K562 (cell line): ENCODE results near the gene ARHGAP35. TPM values are rescaled to one million over a fixed set of nuclear protein-coding genes. Genes with fewer than 3 reads are reported as not detected.

Experiments used
- C11orf30 ChIP-seq: fragments of 450-650 bp; IDR thresholded peaks from 2 replicates; pipeline ENCODE4 v1.6.1; 2016; ENCODE audit warnings: low read depth, mild to moderate bottlenecking
- DMBX1 ChIP-seq: fragments of 250-450 bp; sonication (Bioruptor Pico); IDR thresholded peaks from 2 replicates; pipeline ENCODE4 v1.8.0; 2022; ENCODE audit warnings: inconsistent platforms, mild to moderate bottlenecking, moderate library complexity, borderline replicate concordance
- ETS2 ChIP-seq: IDR thresholded peaks from 2 replicates; pipeline ENCODE4 v1.6.1; 2016; ENCODE audit warnings: borderline replicate concordance, missing genetic modification characterization, mild to moderate bottlenecking, moderate library complexity, missing compliant biosample characterization; ENCODE audit not compliant: poor library complexity, severe bottlenecking
- EZH2 ChIP-seq: IDR thresholded peaks from 2 replicates; pipeline ENCODE4 v1.6.1; 2012; ENCODE audit warnings: low read depth, mild to moderate bottlenecking, inconsistent platforms, low read length, borderline replicate concordance
- FOS ChIP-seq: IDR thresholded peaks from 3 replicates; pipeline ENCODE4 v1.6.1; 2011; ENCODE audit not compliant: insufficient read length; ENCODE audit errors: extremely low read depth
- HMG20A ChIP-seq: fragments of 450-650 bp; formaldehyde crosslinking; conservative IDR thresholded peaks from 2 replicates; pipeline ENCODE4 v1.4.0; 2020; ENCODE audit warnings: mild to moderate bottlenecking, mixed read lengths
- HNRNPK ChIP-seq: fragments of 200-400 bp; formaldehyde crosslinking; IDR thresholded peaks from one replicate; pipeline ENCODE4 v1.6.1; 2018; ENCODE audit warnings: mild to moderate bottlenecking, low read depth, low read length; ENCODE audit not compliant: poor library complexity, severe bottlenecking
- MBD2 ChIP-seq: sonication (generic); IDR thresholded peaks from 2 replicates; pipeline ENCODE4 v1.6.1; 2016; ENCODE audit warnings: low read depth, borderline replicate concordance
- MEF2D ChIP-seq: conservative IDR thresholded peaks from 2 replicates; pipeline ENCODE4 v1.6.1; 2016; ENCODE audit warnings: low read depth, missing genetic modification characterization, missing compliant biosample characterization
- NEUROD1 ChIP-seq: fragments of 150-350 bp; IDR thresholded peaks from 2 replicates; pipeline ENCODE4 v1.6.1; 2014; ENCODE audit warnings: borderline replicate concordance, low read length, low read depth; ENCODE audit not compliant: partially characterized antibody
- NR2C1 ChIP-seq, 2 experiments: fragments of 450-650 bp; IDR thresholded peaks; 2 replicates each; pipeline ENCODE4 v1.6.1; 2017; ENCODE audit warnings: mild to moderate bottlenecking in 2 of 2, antibody characterized with exemption in 1 of 2, inconsistent platforms in 1 of 2, missing compliant biosample characterization in 1 of 2, missing genetic modification characterization in 1 of 2
- NRF1 ChIP-seq, 2 experiments: fragments of 450-650 bp; IDR thresholded peaks in 1 of 2; conservative IDR thresholded peaks in 1 of 2; 2 replicates each; pipeline ENCODE4 v1.6.1; 2014; ENCODE audit warnings: mild to moderate bottlenecking in 2 of 2
- PTRF ChIP-seq: fragments of 450-650 bp; IDR thresholded peaks from 2 replicates; pipeline ENCODE4 v1.6.1; 2016; ENCODE audit warnings: mild to moderate bottlenecking, missing genetic modification characterization, missing compliant biosample characterization
- SMAD2 ChIP-seq: fragments of 150-350 bp; IDR thresholded peaks from 2 replicates; pipeline ENCODE4 v1.6.1; 2014; ENCODE audit warnings: low read depth, mild to moderate bottlenecking, low read length
- ZNF695 ChIP-seq: fragments of 450-650 bp; formaldehyde crosslinking; IDR thresholded peaks from 2 replicates; pipeline ENCODE4 v1.4.0; 2020; ENCODE audit warnings: mild to moderate bottlenecking, moderate library complexity
- polyA plus RNA-seq, 8 experiments: library from polyadenylated mRNA; depleted of rRNA in 4 of 8; stranded (reverse) in 5 of 8; unstranded in 3 of 8; fragments of >200 nt; fragmentation: Nextera tagmentation in 2 of 8; fragmentation: Illumina TruSeq in 1 of 8; extraction: Ambion mirVana in 2 of 8; extraction: Trizol in 1 of 8; gene quantifications; 2 replicates each; pipeline versions ENCODE4 v1.2.1 to v1.2.3, GENCODE V29; 2011 to 2014; ENCODE audit warnings: inconsistent platforms in 1 of 8, missing spikeins in 1 of 8
- total RNA-seq, 7 experiments: library from RNA; depleted of rRNA in 6 of 7; stranded (reverse); fragments of >200 nt in 6 of 7; fragmentation: Illumina TruSeq in 2 of 7; extraction: Trizol in 2 of 7; gene quantifications; 2 replicates each; pipeline versions ENCODE4 v1.2.1 to v1.2.3, GENCODE V29; 2011 to 2021; ENCODE audit warnings: low replicate concordance in 1 of 7
- TF ChIP-seq, protein P1 (sequence below): sonication (generic); formaldehyde crosslinking; IDR thresholded peaks from 2 replicates; pipeline ENCODE4 v1.8.1; 2023; ENCODE audit warnings: mild to moderate bottlenecking, missing genetic modification reagents
- TF ChIP-seq, protein P2 (sequence below): fragments of 450-650 bp; IDR thresholded peaks from 2 replicates; pipeline ENCODE4 v1.6.1; 2016; ENCODE audit warnings: missing biosample characterization, missing genetic modification characterization
- TF ChIP-seq, protein P3 (sequence below): fragments of 450-650 bp; IDR thresholded peaks from 2 replicates; pipeline ENCODE4 v1.6.1; 2016; ENCODE audit warnings: mild to moderate bottlenecking
- TF ChIP-seq, protein P4 (sequence below): fragments of 200-800 bp; sonication (Bioruptor generic); IDR thresholded peaks from 2 replicates; pipeline ENCODE4 v1.6.1; 2017; ENCODE audit warnings: missing genetic modification characterization, missing compliant biosample characterization
- TF ChIP-seq, protein P5 (sequence below): fragments of 250-450 bp; sonication (Bioruptor Pico); IDR thresholded peaks from 2 replicates; pipeline ENCODE4 v1.8.0; 2022; ENCODE audit warnings: moderate library complexity, mild to moderate bottlenecking, inconsistent platforms

The ARHGAP35 gene
- total and polyA plus RNA-seq, 9 of the 15 experiments (the other 6 are each of a cell fraction or from before 2014, with no cell fraction given) = 0.27 to 26.4 (median 10.2) TPM

DNA sequence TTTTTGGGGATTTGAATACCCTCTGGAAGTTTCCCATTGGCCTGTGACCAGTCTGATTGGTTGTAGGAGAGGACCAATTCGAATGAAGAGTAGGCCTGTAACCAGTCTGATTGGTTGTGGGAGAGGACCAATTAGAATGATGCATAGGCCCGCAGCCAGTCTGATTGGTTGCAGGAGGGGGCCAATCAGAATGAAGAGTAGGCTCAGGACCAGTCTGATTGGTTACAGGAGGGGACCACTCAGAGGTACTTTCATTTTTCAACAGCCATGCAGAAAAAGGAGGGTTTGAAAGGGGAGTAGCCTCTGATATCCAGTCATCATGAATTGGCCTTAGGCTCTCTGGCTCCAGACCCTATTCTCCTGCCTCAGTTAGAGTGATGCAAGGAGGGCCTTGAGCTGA lies 42.0 kb upstream of the ARHGAP35 start (continued):
- TF ChIP-seq, protein P1, sequence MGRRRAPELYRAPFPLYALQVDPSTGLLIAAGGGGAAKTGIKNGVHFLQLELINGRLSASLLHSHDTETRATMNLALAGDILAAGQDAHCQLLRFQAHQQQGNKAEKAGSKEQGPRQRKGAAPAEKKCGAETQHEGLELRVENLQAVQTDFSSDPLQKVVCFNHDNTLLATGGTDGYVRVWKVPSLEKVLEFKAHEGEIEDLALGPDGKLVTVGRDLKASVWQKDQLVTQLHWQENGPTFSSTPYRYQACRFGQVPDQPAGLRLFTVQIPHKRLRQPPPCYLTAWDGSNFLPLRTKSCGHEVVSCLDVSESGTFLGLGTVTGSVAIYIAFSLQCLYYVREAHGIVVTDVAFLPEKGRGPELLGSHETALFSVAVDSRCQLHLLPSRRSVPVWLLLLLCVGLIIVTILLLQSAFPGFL (CRISPR knock-in tag) = no peak
- TF ChIP-seq MEF2D (peak; percentile 43; the same call in 1 of the 2 replicates), EZH2 (0 out of 2 replicates have a peak, but pooled peaks have one; percentile 55), DMBX1 (CRISPR knock-in tag) (peak; percentile 16; the same call in 1 of the 2 replicates), SMAD2 (no peak), C11orf30 (0 out of 2 replicates have a peak, but pooled peaks have one; percentile 13), NR2C1 (IDR thresholded peaks at IDR 0.05) (no peak), NR2C1 (tag; IDR thresholded peaks at IDR 0.05) (no peak), PTRF (tag) (peak; percentile 53; the same call in 1 of the 2 replicates), NRF1 (conservative IDR thresholded peaks at IDR 0.05 in 1 of 2, IDR thresholded peaks at IDR 0.05 in 1 of 2) (peak in 1 of 2 experiments; percentile 16; a peak in 1 of 4 replicates), FOS (peak; percentile 92), MBD2 (peak; percentile 88), ETS2 (tag) (no peak), NEUROD1 (peak; percentile 84), HNRNPK (no peak), ZNF695 (CRISPR knock-in tag) (no peak), HMG20A (no peak)
- TF ChIP-seq, protein P2, sequence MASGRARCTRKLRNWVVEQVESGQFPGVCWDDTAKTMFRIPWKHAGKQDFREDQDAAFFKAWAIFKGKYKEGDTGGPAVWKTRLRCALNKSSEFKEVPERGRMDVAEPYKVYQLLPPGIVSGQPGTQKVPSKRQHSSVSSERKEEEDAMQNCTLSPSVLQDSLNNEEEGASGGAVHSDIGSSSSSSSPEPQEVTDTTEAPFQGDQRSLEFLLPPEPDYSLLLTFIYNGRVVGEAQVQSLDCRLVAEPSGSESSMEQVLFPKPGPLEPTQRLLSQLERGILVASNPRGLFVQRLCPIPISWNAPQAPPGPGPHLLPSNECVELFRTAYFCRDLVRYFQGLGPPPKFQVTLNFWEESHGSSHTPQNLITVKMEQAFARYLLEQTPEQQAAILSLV (tag) = peak; percentile 42; the same call in 1 of the 2 replicates
- TF ChIP-seq, protein P3, sequence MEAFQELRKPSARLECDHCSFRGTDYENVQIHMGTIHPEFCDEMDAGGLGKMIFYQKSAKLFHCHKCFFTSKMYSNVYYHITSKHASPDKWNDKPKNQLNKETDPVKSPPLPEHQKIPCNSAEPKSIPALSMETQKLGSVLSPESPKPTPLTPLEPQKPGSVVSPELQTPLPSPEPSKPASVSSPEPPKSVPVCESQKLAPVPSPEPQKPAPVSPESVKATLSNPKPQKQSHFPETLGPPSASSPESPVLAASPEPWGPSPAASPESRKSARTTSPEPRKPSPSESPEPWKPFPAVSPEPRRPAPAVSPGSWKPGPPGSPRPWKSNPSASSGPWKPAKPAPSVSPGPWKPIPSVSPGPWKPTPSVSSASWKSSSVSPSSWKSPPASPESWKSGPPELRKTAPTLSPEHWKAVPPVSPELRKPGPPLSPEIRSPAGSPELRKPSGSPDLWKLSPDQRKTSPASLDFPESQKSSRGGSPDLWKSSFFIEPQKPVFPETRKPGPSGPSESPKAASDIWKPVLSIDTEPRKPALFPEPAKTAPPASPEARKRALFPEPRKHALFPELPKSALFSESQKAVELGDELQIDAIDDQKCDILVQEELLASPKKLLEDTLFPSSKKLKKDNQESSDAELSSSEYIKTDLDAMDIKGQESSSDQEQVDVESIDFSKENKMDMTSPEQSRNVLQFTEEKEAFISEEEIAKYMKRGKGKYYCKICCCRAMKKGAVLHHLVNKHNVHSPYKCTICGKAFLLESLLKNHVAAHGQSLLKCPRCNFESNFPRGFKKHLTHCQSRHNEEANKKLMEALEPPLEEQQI = no peak
- TF ChIP-seq, protein P4, sequence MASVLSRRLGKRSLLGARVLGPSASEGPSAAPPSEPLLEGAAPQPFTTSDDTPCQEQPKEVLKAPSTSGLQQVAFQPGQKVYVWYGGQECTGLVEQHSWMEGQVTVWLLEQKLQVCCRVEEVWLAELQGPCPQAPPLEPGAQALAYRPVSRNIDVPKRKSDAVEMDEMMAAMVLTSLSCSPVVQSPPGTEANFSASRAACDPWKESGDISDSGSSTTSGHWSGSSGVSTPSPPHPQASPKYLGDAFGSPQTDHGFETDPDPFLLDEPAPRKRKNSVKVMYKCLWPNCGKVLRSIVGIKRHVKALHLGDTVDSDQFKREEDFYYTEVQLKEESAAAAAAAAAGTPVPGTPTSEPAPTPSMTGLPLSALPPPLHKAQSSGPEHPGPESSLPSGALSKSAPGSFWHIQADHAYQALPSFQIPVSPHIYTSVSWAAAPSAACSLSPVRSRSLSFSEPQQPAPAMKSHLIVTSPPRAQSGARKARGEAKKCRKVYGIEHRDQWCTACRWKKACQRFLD (CRISPR knock-in tag) = 0 out of 2 replicates have a peak, but pooled peaks have one; percentile 50
- TF ChIP-seq, protein P5, sequence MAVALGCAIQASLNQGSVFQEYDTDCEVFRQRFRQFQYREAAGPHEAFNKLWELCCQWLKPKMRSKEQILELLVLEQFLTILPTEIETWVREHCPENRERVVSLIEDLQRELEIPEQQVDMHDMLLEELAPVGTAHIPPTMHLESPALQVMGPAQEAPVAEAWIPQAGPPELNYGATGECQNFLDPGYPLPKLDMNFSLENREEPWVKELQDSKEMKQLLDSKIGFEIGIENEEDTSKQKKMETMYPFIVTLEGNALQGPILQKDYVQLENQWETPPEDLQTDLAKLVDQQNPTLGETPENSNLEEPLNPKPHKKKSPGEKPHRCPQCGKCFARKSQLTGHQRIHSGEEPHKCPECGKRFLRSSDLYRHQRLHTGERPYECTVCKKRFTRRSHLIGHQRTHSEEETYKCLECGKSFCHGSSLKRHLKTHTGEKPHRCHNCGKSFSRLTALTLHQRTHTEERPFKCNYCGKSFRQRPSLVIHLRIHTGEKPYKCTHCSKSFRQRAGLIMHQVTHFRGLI (CRISPR knock-in tag) = peak; percentile 59; the same call in 1 of the 2 replicates
